MM.1S (cell line): ENCODE measurements around the gene LHFPL2.

Experiments
- CTCF ChIP-seq: fragments of 300-600 bp; sonication (generic); IDR thresholded peaks from 2 replicates; pipeline ENCODE4 v1.5.1; 2016; ENCODE audit warnings: antibody characterized with exemption, low read length, mixed read lengths
- EZH2 ChIP-seq: fragments of 300-600 bp; sonication (generic); optimal IDR thresholded peaks from 2 replicates; pipeline ENCODE3; 2017; ENCODE audit warnings: low read depth, mild to moderate bottlenecking, antibody characterized with exemption, low read length, mixed read lengths

- TF ChIP-seq CTCF: no peak
- no peak for TF ChIP-seq EZH2
Observed at GRCh38 chr5:78492650-78493049, 155.9 kb downstream of the LHFPL2 start.
